Activated naive CD4-positive, alpha-beta T cell treated with anti-CD3 and anti-CD28 coated beads, Interleukin-2, amount 10 ng/mL, durations not matched to agents 7 days and 5 days (primary cell): Measurements from ENCODE around the gene MMP10.

Experiments
- CTCF ChIA-PET: fragments of 350-600 bp; sonication (Branson Sonifier 250); formaldehyde crosslinking; loops from one replicate; lab custom pipeline; 2021; ENCODE audit warnings: antibody characterized with exemption; lab: Charles Lee
- DNase-seq: peaks from one replicate; pipeline ENCODE4 v3.0.0-alpha.2; 2020
- H3K27ac Mint-ChIP-seq: one replicate; pipeline ENCODE4 v1.8.0; 2021; ENCODE audit warnings: mild to moderate bottlenecking, moderate library complexity, mixed read lengths
- H3K27me3 Mint-ChIP-seq: one replicate; pipeline ENCODE4 v1.8.0; 2021; ENCODE audit warnings: mild to moderate bottlenecking, mixed read lengths
- H3K36me3 Mint-ChIP-seq: one replicate; pipeline ENCODE4 v1.8.0; 2021; ENCODE audit warnings: mixed read lengths
- H3K4me1 Mint-ChIP-seq: one replicate; pipeline ENCODE4 v1.8.0; 2021; ENCODE audit warnings: mixed read lengths
- H3K4me3 Mint-ChIP-seq: one replicate; pipeline ENCODE4 v1.8.0; 2021; ENCODE audit warnings: mild to moderate bottlenecking, moderate library complexity, mixed read lengths
- H3K9me3 Mint-ChIP-seq: one replicate; pipeline ENCODE4 v1.8.0; 2021; ENCODE audit warnings: mixed read lengths

The MMP10 gene

GRCh38 chr11:102780491-102780918, at the start of gene MMP10:
TSS of gene MMP10 (minus strand) at chr11:102780628. CDS start at chr11:102780591, 37 bp downstream.
- CTCF ChIA-PET, result no interaction called here

GRCh38 chr11:102829316-102830000, 49.0 kb upstream of the MMP10 start:
- DNase-seq, result no peak
- Mint-ChIP-seq H3K4me3 (no peak overlapping the region), H3K4me1 (no peaks in the 10 kb centered on the region), H3K9me3 (no peaks in the 10 kb centered on the region), H3K36me3 (no peaks in the 10 kb centered on the region), H3K27me3 (peaks cover 11% of the 10 kb centered on the region), H3K27ac (no peak overlapping the region)
- CTCF ChIA-PET, result no interaction called here

More at GRCh38 chr11:102780491-102780918, at the start of gene MMP10:
- Mint-ChIP-seq H3K4me1 (no peaks in the 10 kb centered on the region), H3K27me3 (peaks cover 4% of the 10 kb centered on the region), H3K4me3 (no peak within 1 kb of the TSS), H3K27ac (no peak within 1 kb of the TSS), H3K9me3 (no peaks in the 10 kb centered on the region), H3K36me3 (no peaks in the 10 kb centered on the region)
- no peak for DNase-seq

- Mint-ChIP-seq H3K27ac (no peak overlapping the region), H3K27me3 (no peaks in the 10 kb centered on the region), H3K36me3 (no peaks in the 10 kb centered on the region), H3K9me3 (no peaks in the 10 kb centered on the region), H3K4me3 (no peak overlapping the region), H3K4me1 (no peaks in the 10 kb centered on the region)
- CTCF ChIA-PET, result no interaction called here
- no peak for DNase-seq
Observed at GRCh38 chr11:102824556-102824955, 44.1 kb upstream of the MMP10 start.

- Mint-ChIP-seq H3K9me3 (no peaks in the 10 kb centered on the region), H3K36me3 (no peaks in the 10 kb centered on the region), H3K4me1 (no peaks in the 10 kb centered on the region), H3K27ac (no peak overlapping the region), H3K27me3 (no peaks in the 10 kb centered on the region), H3K4me3 (no peak overlapping the region)
- CTCF ChIA-PET, result no interaction called here
- DNase-seq, result no peak
Observed at GRCh38 chr11:102819491-102819890, 39.1 kb upstream of the MMP10 start.

- H3K36me3 Mint-ChIP-seq, result no peaks in the 10 kb centered on the region
- H3K4me1 Mint-ChIP-seq, result no peaks in the 10 kb centered on the region
- H3K27me3 Mint-ChIP-seq, result no peaks in the 10 kb centered on the region
- H3K9me3 Mint-ChIP-seq, result no peaks in the 10 kb centered on the region
- CTCF ChIA-PET, result no interaction called here
- H3K27ac Mint-ChIP-seq, result no peak overlapping the region
- no peak for DNase-seq
- H3K4me3 Mint-ChIP-seq, result no peak overlapping the region
Observed at GRCh38 chr11:102813484-102813883, 33.1 kb upstream of the MMP10 start.

- Mint-ChIP-seq H3K27ac (no peak overlapping the region), H3K4me1 (no peaks in the 10 kb centered on the region), H3K27me3 (peaks cover 6% of the 10 kb centered on the region), H3K36me3 (no peaks in the 10 kb centered on the region), H3K9me3 (no peaks in the 10 kb centered on the region), H3K4me3 (no peak overlapping the region)
- CTCF ChIA-PET, result no interaction called here
- DNase-seq, result no peak
Observed at GRCh38 chr11:102812188-102812587, 31.8 kb upstream of the MMP10 start.

GRCh38 chr11:102810950-102811660, 30.7 kb upstream of the MMP10 start:
- Mint-ChIP-seq H3K4me1 (no peaks in the 10 kb centered on the region), H3K36me3 (no peaks in the 10 kb centered on the region), H3K27ac (no peak overlapping the region), H3K27me3 (peaks cover 6% of the 10 kb centered on the region), H3K4me3 (no peak overlapping the region), H3K9me3 (no peaks in the 10 kb centered on the region)
- DNase-seq, result no peak
- CTCF ChIA-PET, result no interaction called here

- H3K4me3 Mint-ChIP-seq, result no peak overlapping the region
- no peaks in the 10 kb centered on the region for H3K36me3 Mint-ChIP-seq
- no peaks in the 10 kb centered on the region for H3K9me3 Mint-ChIP-seq
- CTCF ChIA-PET, result no interaction called here
- no peaks in the 10 kb centered on the region for H3K4me1 Mint-ChIP-seq
- no peak for DNase-seq
- H3K27ac Mint-ChIP-seq, result no peak overlapping the region
- peaks cover 6% of the 10 kb centered on the region for H3K27me3 Mint-ChIP-seq
Observed at GRCh38 chr11:102809971-102810370, 29.5 kb upstream of the MMP10 start.

- H3K9me3 Mint-ChIP-seq, result no peaks in the 10 kb centered on the region
- no peaks in the 10 kb centered on the region for H3K4me1 Mint-ChIP-seq
- DNase-seq, result peak; percentile 29
- H3K27me3 Mint-ChIP-seq, result peaks cover 6% of the 10 kb centered on the region
- no peak overlapping the region for H3K4me3 Mint-ChIP-seq
- no peaks in the 10 kb centered on the region for H3K36me3 Mint-ChIP-seq
- CTCF ChIA-PET, result no interaction called here
- H3K27ac Mint-ChIP-seq, result no peak overlapping the region
Observed at GRCh38 chr11:102807921-102808320, 27.5 kb upstream of the MMP10 start.

GRCh38 chr11:102806296-102806695, 25.9 kb upstream of the MMP10 start:
- Mint-ChIP-seq H3K36me3 (no peaks in the 10 kb centered on the region), H3K27me3 (peaks cover 6% of the 10 kb centered on the region), H3K9me3 (no peaks in the 10 kb centered on the region), H3K4me1 (no peaks in the 10 kb centered on the region), H3K27ac (no peak overlapping the region), H3K4me3 (no peak overlapping the region)
- no peak for DNase-seq
- CTCF ChIA-PET, result no interaction called here

- CTCF ChIA-PET, result no interaction called here
- H3K36me3 Mint-ChIP-seq, result no peaks in the 10 kb centered on the region
- no peaks in the 10 kb centered on the region for H3K27me3 Mint-ChIP-seq
- DNase-seq, result no peak
- H3K9me3 Mint-ChIP-seq, result no peaks in the 10 kb centered on the region
- H3K27ac Mint-ChIP-seq, result no peak overlapping the region
- no peaks in the 10 kb centered on the region for H3K4me1 Mint-ChIP-seq
- H3K4me3 Mint-ChIP-seq, result no peak overlapping the region
Observed at GRCh38 chr11:102802341-102802740, 21.9 kb upstream of the MMP10 start.

- H3K4me1 Mint-ChIP-seq, result no peaks in the 10 kb centered on the region
- no peak for DNase-seq
- no peaks in the 10 kb centered on the region for H3K36me3 Mint-ChIP-seq
- H3K27ac Mint-ChIP-seq, result no peak overlapping the region
- no peak overlapping the region for H3K4me3 Mint-ChIP-seq
- CTCF ChIA-PET, result no interaction called here
- H3K9me3 Mint-ChIP-seq, result no peaks in the 10 kb centered on the region
- peaks cover 3% of the 10 kb centered on the region for H3K27me3 Mint-ChIP-seq
Observed at GRCh38 chr11:102800767-102801166, 20.3 kb upstream of the MMP10 start.

- CTCF ChIA-PET, result no interaction called here
- no peak for DNase-seq
- Mint-ChIP-seq H3K36me3 (no peaks in the 10 kb centered on the region), H3K4me3 (no peak overlapping the region), H3K4me1 (no peaks in the 10 kb centered on the region), H3K9me3 (no peaks in the 10 kb centered on the region), H3K27me3 (peaks cover 3% of the 10 kb centered on the region), H3K27ac (no peak overlapping the region)
Observed at GRCh38 chr11:102799681-102800340, 19.4 kb upstream of the MMP10 start.

- CTCF ChIA-PET, result no interaction called here
- no peaks in the 10 kb centered on the region for H3K4me1 Mint-ChIP-seq
- H3K9me3 Mint-ChIP-seq, result no peaks in the 10 kb centered on the region
- peaks cover 3% of the 10 kb centered on the region for H3K27me3 Mint-ChIP-seq
- no peak within 1 kb of the TSS for H3K4me3 Mint-ChIP-seq
- no peaks in the 10 kb centered on the region for H3K36me3 Mint-ChIP-seq
- no peak within 1 kb of the TSS for H3K27ac Mint-ChIP-seq
- DNase-seq, result no peak
Observed at GRCh38 chr11:102798012-102798746, 17.8 kb upstream of the MMP10 start, which contains the start of gene MMP1. TSS of gene MMP1 (minus strand) at chr11:102798160. CDS start at chr11:102798092, 68 bp downstream.
